Breast epithelium (tissue), 4 donors: ENCODE results near the gene JCAD. TPM values are rescaled to one million over a fixed set of nuclear protein-coding genes. Genes with fewer than 3 reads are reported as not detected.

Experiments used
- DNase-seq, 2 donors: peaks; one replicate each; pipeline ENCODE4 v3.0.0-alpha.2; 2019; ENCODE audit warnings: low spot score in 2 of 2
- H3K27ac ChIP-seq, 2 donors: fragments of 200-600 bp; sonication (generic) in 1 of 2; one replicate each; pipeline ENCODE4 v1.5.1; 2016 to 2019; ENCODE audit warnings: mild to moderate bottlenecking in 1 of 2
- H3K27me3 ChIP-seq, 2 donors: fragments of 200-600 bp; sonication (generic) in 1 of 2; one replicate each; pipeline versions ENCODE4 v1.5.1 to v1.6.0; 2017 to 2019; ENCODE audit warnings: control low read depth in 1 of 2, mild to moderate bottlenecking in 1 of 2
- H3K36me3 ChIP-seq: fragments of 200-600 bp; one replicate; pipeline ENCODE4 v1.5.1; 2019
- H3K4me1 ChIP-seq, 2 donors: fragments of 200-600 bp; sonication (generic); one replicate each; pipeline ENCODE4 v1.5.1; 2016 to 2019; ENCODE audit warnings: control low read depth in 1 of 2
- H3K4me3 ChIP-seq, 3 donors: fragments of 200-600 bp; sonication (generic); 1 replicate in 2 of 3; 2 replicates in 1 of 3; pipeline ENCODE4 v1.5.1; 2016 to 2019; ENCODE audit warnings: mild to moderate bottlenecking in 3 of 3, moderate library complexity in 2 of 3
- H3K9me3 ChIP-seq, 2 donors: fragments of 200-600 bp; sonication (generic) in 1 of 2; one replicate each; pipeline ENCODE4 v1.5.1; 2016 to 2019; ENCODE audit warnings: control low read depth in 1 of 2
- CTCF ChIP-seq, 3 donors: fragments of 450-650 bp; IDR thresholded peaks; one replicate each; pipeline ENCODE4 v1.5.1; 2016 to 2017; ENCODE audit warnings: antibody characterized with exemption in 3 of 3, mild to moderate bottlenecking in 3 of 3, moderate library complexity in 3 of 3
- POLR2A ChIP-seq: fragments of 450-650 bp; IDR thresholded peaks from one replicate; pipeline ENCODE4 v1.6.1; 2016; ENCODE audit warnings: antibody characterized with exemption, mild to moderate bottlenecking, moderate library complexity
- POLR2AphosphoS5 ChIP-seq, 3 donors: sonication (generic); formaldehyde crosslinking; IDR thresholded peaks; one replicate each; pipeline ENCODE4 v1.6.1; 2017; ENCODE audit warnings: antibody characterized with exemption in 3 of 3
- intact Hi-C: fragments of 100-400 bp; cut with DNase I; formaldehyde crosslinking; loops from one replicate; pipeline ENCODE4 v1.15.1; 2023; ENCODE audit warnings: low total_unique reads
- total RNA-seq, 3 donors: library from RNA; depleted of rRNA; stranded (reverse); fragments of >200 nt; gene quantifications; one replicate each; pipeline ENCODE4 v1.1.0, GENCODE V29; 2016

The JCAD gene
- total RNA-seq, 3 donors from 2014 or later, result 11.1 to 69.3 (median 16.1) TPM

- Histone ChIP-seq H3K9me3 (no peaks in the 10 kb centered on the region), H3K27me3 (no peaks in the 10 kb centered on the region), H3K4me1 (no peaks in the 10 kb centered on the region), H3K27ac (no peak overlapping the region), H3K4me3 (no peak overlapping the region), H3K36me3 (no peaks in the 10 kb centered on the region)
- TF ChIP-seq POLR2A (no peak), CTCF (IDR thresholded peaks at IDR 0.05) (no peak), POLR2AphosphoS5 (IDR thresholded peaks at IDR 0.05) (no peak)
- no peak for DNase-seq
- intact Hi-C loops, result no loop called here
Measured at GRCh38 chr10:30039988-30040387, 19.4 kb downstream of the JCAD start.

- no peak overlapping the region for H3K27ac ChIP-seq
- no peak overlapping the region for H3K4me3 ChIP-seq
- intact Hi-C loops, result no loop called here
- DNase-seq, result no peak
- no peaks in the 10 kb centered on the region for H3K36me3 ChIP-seq
- no peaks in the 10 kb centered on the region for H3K9me3 ChIP-seq
- no peak for TF ChIP-seq POLR2A
- TF ChIP-seq POLR2AphosphoS5 (IDR thresholded peaks at IDR 0.05), result no peak
- no peak for TF ChIP-seq CTCF (IDR thresholded peaks at IDR 0.05)
- H3K27me3 ChIP-seq, result no peaks in the 10 kb centered on the region
- H3K4me1 ChIP-seq, result no peaks in the 10 kb centered on the region
Measured at GRCh38 chr10:30039567-30039966, 19.8 kb downstream of the JCAD start.

GRCh38 chr10:30038781-30039536 is 20.4 kb downstream of the JCAD start:
- TF ChIP-seq POLR2AphosphoS5 (IDR thresholded peaks at IDR 0.05) (no peak), POLR2A (no peak), CTCF (IDR thresholded peaks at IDR 0.05) (no peak)
- no peaks in the 10 kb centered on the region for H3K9me3 ChIP-seq
- DNase-seq, result no peak
- H3K27me3 ChIP-seq, result no peaks in the 10 kb centered on the region
- intact Hi-C loops, result no loop called here
- H3K36me3 ChIP-seq, result no peaks in the 10 kb centered on the region
- H3K4me1 ChIP-seq, result no peaks in the 10 kb centered on the region
- H3K27ac ChIP-seq, result no peak overlapping the region
- no peak overlapping the region for H3K4me3 ChIP-seq

- H3K9me3 ChIP-seq, result no peaks in the 10 kb centered on the region
- no peaks in the 10 kb centered on the region for H3K36me3 ChIP-seq
- H3K27ac ChIP-seq, result no peak overlapping the region
- no peak for DNase-seq
- intact Hi-C loops, result no loop called here
- no peak overlapping the region for H3K4me3 ChIP-seq
- TF ChIP-seq POLR2A (no peak), POLR2AphosphoS5 (IDR thresholded peaks at IDR 0.05) (no peak), CTCF (IDR thresholded peaks at IDR 0.05) (no peak)
- H3K4me1 ChIP-seq, result no peaks in the 10 kb centered on the region
- no peaks in the 10 kb centered on the region for H3K27me3 ChIP-seq
Measured at GRCh38 chr10:30037620-30038336, 21.6 kb downstream of the JCAD start.

- TF ChIP-seq CTCF (IDR thresholded peaks at IDR 0.05) (no peak), POLR2A (no peak), POLR2AphosphoS5 (IDR thresholded peaks at IDR 0.05) (no peak)
- Histone ChIP-seq H3K4me1 (no peaks in the 10 kb centered on the region), H3K4me3 (no peak overlapping the region), H3K9me3 (no peaks in the 10 kb centered on the region), H3K27ac (no peak overlapping the region), H3K36me3 (no peaks in the 10 kb centered on the region), H3K27me3 (no peaks in the 10 kb centered on the region)
- no peak for DNase-seq
- intact Hi-C loops, result no loop called here
Measured at GRCh38 chr10:30036811-30037210, 22.6 kb downstream of the JCAD start.
